ENCODE data around the gene OR2M7.
"Not testable (repeated sequence)": the region's sequence is repeated elsewhere in the genome, so short reads cannot be mapped to it uniquely, and the experiment has no call there.

OR2M7 gene, protein sequence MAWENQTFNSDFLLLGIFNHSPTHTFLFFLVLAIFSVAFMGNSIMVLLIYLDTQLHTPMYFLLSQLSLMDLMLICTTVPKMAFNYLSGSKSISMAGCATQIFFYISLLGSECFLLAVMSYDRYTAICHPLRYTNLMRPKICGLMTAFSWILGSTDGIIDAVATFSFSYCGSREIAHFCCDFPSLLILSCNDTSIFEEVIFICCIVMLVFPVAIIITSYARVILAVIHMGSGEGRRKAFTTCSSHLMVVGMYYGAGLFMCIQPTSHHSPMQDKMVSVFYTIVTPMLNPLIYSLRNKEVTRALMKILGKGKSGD

DNA sequence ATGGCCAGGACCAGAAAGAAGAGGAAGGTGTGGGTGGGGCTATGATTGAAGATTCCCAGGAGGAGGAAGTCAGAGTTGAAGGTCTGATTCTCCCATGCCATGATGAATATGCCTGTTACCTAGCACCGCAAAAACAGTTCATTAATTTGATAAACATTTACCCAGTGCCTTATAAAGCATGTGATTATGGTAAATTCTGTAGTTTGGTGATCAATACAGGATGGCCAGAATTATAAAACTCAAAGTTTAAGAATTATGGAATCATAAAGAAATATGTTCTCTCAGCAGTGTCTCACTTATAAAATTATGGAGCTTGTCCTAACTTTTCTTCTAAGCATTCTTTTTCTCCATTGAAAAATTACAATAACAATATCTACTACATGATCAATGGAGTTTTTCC is at the start of gene OR2M7:
TSS of gene OR2M7 (minus strand) at position 101 of the 400 bp plus-strand sequence. CDS start at position 101, 0 bp downstream.
- no peak for FAIRE-seq

DNA sequence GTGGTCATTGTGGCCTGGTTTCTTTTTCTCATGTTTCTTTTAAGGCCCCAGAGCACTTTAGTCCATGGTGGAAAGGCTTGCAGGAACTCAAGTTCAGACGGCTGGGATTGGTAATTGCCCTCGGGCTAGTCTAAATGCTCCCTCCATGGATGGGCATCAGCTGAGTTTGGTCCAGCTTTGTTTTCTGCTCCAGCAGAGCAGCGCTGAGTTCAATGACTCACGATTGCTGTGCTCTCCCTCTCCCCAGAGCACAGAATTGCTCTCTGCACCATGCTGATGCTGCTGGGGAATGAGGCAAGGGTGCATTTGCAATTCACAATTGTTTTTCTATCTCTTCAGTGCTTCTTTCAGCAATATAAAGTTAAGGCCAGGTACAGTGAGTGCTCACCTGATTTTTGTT is 49.4 kb upstream of the OR2M7 start:
- no peak for FAIRE-seq

DNA sequence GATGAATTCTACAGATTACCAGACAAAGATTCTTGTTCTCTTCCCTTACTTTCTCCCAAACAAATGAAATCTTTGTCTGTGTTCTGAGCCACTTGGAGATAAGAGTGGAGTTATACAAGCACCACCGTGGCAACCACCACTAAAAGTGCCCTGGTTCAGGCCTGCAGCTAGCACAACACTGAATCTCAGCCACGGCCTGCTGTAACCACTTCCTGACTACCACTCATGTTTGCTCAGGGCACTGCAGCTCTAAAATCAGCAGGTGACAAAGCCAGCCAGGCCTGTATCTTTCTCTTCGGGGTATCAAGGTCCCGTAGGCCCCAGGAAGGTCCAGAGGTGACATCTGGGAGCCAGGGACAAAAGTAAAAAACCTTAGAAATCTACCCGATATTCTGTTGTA is 48.0 kb upstream of the OR2M7 start:
- no peak for FAIRE-seq

DNA sequence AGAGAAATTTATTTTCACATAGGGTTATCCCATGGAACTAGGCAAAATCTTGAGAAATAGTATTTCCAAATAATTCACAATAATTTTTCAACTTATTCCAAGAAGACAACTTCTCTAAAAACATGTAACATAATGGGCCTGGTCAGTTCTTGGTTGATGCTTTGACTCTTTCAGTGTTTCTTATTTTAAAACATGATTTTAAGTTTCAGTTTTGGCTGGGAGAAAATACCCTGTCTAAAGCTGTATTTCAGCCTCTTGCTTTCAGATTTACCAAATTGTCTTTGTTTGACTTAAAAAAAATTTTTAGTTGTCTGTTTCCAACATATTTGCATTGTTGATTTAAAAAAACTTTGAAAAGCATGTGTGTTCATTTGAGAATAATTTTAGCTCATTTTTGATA is 42.2 kb upstream of the OR2M7 start:
- FAIRE-seq: no peak

DNA sequence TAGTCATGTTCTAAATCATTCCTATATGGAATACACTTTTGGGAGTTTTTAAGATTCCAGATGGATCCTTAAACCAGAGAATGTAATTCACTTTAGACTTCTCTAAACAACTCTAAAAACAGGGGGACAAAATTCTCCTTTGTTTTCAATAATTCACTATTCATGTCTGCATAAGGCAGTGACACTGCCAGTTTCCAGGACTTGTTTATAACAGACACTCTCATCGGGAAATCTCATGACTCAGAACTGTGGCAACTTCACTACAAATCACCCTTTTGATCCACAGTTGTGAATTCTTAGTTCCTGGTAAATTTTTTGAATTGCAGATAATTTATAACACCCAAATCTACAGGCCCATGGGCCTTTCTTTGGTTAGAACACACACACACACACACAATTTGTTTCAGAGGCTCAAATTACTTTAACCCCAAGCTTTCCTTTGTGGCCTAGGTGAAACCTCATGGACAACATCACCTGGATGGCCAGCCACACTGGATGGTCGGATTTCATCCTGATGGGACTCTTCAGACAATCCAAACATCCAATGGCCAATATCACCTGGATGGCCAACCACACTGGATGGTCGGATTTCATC is 36.9 kb upstream of the OR2M7 start, which contains the start of gene OR2T4:
TSS of gene OR2T4 (plus strand) at position 545 of the 595 bp plus-strand sequence. CDS start at position 545, 0 bp downstream.
- no peak for FAIRE-seq

DNA sequence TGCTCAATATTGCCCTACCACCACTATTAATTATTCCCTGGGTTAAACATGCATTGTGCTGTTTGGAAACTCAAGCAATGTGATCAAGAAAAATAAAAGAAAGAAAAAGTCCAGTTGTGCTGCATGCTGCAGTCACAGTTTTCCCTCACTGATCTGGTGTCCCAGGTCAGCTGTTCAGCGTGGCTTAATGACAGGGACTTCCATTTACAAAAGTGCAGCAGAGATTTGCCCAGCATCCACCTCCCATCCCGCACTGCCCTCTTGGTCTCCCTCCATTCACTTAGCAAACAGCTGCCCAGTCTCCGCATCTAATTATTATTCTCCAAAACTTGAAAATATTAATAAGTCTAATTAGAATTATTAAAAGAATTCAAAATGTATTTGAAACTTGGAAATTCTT is 35.0 kb upstream of the OR2M7 start:
- no peak for FAIRE-seq

DNA sequence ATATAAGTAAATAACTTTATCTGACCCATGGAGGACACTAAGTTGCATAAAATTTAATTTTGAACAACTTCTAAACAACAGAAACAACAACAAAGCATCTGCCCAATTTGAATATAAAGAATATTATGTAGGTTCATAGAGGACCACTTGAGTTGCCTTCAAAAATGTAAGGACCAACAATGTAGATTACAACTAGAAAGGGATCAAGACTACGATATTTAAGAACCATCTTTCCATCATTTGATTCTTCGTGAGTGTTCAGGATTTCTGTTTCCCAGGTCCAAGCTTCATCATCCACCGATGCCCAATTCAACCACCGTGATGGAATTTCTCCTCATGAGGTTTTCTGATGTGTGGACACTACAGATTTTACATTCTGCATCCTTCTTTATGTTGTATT is 24.1 kb upstream of the OR2M7 start, which contains the start of gene OR14C36:
TSS of gene OR14C36 (plus strand) at position 301 of the 400 bp plus-strand sequence. CDS start at position 301, 0 bp downstream.
- FAIRE-seq: no peak

DNA sequence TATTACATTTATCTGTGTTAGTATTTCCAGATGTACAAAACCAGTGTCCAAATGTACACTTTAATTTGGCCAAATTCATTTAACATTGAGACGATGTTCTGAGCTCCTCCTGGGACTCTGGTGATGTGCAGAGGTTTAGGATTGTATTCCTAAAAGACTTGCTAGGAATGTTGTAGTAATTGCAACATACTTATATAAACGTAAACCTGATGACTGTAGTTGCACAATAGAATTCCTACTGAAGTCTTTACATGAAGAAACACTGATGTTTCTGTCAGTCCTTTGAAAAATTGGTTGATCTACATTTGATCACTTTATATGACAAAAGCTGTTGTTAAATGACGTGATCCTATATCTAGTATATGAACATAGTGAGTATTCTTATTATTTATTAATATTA is 19.1 kb upstream of the OR2M7 start:
- FAIRE-seq: no peak

DNA sequence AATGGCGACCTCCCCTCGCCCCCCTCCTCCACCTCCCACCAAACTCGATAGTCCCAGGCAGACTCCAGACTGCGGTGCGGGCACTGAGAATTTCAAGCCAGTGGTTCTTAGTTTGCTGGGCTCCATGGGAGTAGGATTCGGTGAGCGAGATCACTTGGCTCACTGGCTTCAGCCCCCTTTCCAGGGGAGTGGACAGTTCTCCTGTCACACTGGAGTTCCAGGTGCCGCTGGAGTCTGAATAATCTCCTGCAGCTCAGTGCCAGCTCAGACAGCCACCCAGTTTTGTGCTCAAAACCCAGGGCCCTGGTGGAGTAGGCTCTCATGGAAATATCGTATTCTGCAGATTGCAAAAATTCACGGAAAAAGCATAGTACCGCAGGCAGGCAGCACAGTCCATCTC is 7.6 kb downstream of the OR2M7 start:
- FAIRE-seq: no peak

DNA sequence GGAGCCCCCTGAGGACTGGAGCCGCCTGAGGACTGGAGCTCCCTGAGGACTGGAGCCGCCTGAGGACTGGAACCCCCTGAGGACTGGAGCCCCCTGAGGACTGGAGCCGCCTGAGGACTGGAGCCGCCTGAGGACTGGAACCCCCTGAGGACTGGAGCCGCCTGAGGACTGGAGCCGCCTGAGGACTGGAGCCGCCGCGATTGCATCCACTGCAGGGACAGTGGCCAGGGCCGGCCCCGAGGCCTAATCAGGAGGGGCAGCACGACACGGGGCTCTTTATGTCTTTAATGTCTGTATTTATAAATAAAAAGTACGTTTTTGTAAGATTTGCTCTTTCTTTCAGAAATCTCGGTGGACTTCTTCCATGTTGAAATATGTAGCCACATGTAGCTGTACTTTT is 17.6 kb downstream of the OR2M7 start:
- not testable (repeated sequence) for FAIRE-seq

DNA sequence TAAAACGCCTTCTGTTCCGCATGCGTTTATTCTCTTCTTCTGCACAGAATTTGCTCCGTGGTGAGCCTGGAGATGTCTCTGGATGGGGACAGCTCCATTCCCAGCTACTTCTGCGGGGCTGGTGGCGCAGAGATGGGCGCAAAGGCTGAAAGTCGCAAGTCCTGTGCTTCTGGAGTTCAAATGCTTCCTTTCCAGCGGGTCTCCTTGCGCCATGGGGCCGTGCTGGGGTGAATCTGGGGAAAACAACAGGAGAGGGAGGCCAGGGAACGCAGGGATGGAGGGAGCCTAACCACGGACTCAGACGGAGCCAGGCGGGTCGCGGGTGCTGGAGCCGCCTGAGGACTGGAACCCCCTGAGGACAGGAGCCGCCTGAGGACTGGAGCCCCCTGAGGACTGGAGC is 18.3 kb downstream of the OR2M7 start:
- FAIRE-seq: no peak

DNA sequence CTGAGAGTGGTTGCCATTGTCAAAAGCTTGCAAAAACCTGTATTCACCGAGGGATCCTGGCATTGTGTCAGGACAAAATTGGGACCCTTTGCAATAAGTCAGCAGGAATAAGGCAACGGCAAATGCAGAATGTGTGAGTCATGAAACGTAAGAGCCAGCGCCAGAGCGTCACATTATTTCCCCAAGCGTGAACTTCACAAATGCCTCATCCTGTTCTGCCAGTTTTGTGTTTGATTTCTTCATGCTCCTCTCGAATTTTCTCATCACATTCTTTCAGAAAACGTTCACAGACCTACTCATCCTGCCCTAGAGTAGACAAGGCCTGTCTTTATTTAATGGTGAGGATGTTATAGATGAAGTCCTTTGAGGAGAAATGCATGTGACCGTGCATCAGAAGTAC is 18.7 kb downstream of the OR2M7 start:
- not testable (repeated sequence) for FAIRE-seq

DNA sequence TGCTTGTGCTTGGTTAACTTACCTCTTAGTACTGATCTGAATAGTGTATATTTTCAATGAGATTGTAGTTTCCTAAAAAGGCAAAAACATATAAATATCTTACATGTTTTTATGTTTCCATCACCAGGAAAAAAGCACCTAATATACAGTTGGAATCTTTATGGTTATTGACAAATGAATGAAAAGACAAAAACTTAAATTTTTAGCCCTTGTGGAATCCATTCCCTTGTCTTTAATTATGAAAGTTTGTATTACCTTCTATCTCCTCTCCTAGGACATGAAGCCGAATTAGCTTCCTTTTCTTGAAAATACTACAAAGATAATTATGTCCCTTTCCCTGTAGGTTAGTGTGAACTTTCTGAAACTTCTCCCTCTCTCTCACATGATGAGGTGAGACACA is 21.0 kb downstream of the OR2M7 start, which contains the start of gene OR2T12:
TSS of gene OR2T12 (minus strand) at position 101 of the 400 bp plus-strand sequence. CDS start 7,846 bp downstream, outside the sequence.
- FAIRE-seq: no peak

DNA sequence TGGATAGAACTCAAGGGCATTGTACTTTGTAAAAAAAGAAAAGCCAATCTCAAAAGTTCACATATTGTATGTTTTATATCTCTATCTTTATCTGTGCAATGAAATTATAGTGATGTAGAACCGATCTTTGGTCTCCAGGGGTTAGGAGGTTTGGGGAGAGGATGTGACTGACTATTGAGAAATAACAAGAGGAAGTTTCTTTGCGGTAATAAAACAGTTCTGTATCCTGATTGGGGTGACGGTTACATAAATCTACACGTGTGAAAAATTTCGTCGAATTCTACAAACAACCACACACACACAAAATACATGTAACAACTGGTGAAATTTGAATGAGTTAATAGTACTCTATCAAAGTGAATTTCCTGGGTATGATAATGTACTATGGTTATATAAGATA is 36.0 kb downstream of the OR2M7 start:
- FAIRE-seq: no peak

DNA sequence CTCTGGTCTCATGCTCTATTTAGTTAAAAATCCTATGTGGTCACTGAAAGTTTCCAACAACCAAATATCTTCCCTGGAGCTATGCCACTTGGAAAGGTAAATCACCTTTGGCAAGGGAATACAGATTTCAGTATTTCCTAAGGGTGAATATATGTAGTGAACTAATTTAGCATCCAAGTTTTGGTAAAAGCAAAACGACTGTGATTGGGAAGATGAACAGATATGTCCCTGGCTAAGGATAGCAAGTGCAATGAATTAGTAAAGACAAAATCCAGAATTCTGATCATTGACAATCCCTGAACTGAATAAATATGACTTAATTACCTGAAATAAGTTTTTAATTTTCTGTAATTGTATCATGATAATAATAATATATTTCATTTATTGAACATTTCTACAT is 46.5 kb downstream of the OR2M7 start, which contains the start of gene OR2T33:
TSS of gene OR2T33 (minus strand) at position 101 of the 400 bp plus-strand sequence. CDS start 4,162 bp downstream, outside the sequence.
- no peak for FAIRE-seq
